Chondrocyte (in vitro differentiated cells): ENCODE data around the gene ZNF483. TPM values are rescaled to one million over a fixed set of nuclear protein-coding genes. Genes with fewer than 3 reads are reported as not detected.

ENCODE experiments used
- DNase-seq: peaks from one replicate; pipeline ENCODE4 v3.0.0; 2021; ENCODE audit warnings: mixed read lengths, low spot score
- H3K27ac Mint-ChIP-seq: one replicate; pipeline ENCODE4 v1.8.0; 2021; ENCODE audit warnings: mild to moderate bottlenecking, moderate library complexity, mixed read lengths; ENCODE audit not compliant: unreplicated experiment
- H3K27me3 Mint-ChIP-seq: 2 replicates; pipeline ENCODE4 v1.8.0; 2021; ENCODE audit warnings: low read depth, mixed read lengths
- H3K36me3 Mint-ChIP-seq: 2 replicates; pipeline ENCODE4 v1.8.0; 2021; ENCODE audit warnings: low read depth, mixed read lengths
- H3K4me1 Mint-ChIP-seq: 2 replicates; pipeline ENCODE4 v1.8.0; 2021; ENCODE audit warnings: low read depth, mild to moderate bottlenecking, mixed read lengths
- H3K4me3 Mint-ChIP-seq: one replicate; pipeline ENCODE4 v1.8.0; 2021; ENCODE audit warnings: mild to moderate bottlenecking, moderate library complexity, mixed read lengths; ENCODE audit not compliant: unreplicated experiment
- H3K9me3 Mint-ChIP-seq: 2 replicates; pipeline ENCODE4 v1.8.0; 2021; ENCODE audit warnings: low read depth, mixed read lengths
- total RNA-seq: library from RNA; stranded (reverse); gene quantifications from 3 replicates; pipeline ENCODE4 v1.2.1, GENCODE V29; 2021
- TF ChIP-seq, protein P1 (sequence below): fragments of 200-600 bp; sonication (generic); IDR thresholded peaks from 2 replicates; pipeline ENCODE4 v1.5.0; 2021; ENCODE audit warnings: antibody characterized with exemption, mild to moderate bottlenecking, moderate library complexity

The ZNF483 gene
- total RNA-seq, 1 donor from 2014 or later: 2.4 TPM

DNA sequence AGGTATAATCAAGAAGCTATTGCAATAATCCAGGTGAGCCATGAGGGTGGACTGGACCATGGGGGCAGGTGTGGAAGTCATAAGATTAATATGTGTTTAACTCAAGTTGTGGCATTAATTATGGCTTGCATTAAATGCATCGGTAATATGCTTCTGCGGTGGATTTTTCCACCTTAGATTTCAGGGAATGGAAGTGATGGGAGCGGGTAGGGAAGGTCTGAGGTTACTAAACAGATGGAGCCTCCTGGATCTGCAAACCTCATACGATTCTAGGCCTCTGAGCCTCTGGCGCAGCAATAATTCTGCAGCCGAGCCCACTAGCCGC lies 286 bp upstream of the ZNF483 start:
- H3K27ac Mint-ChIP-seq: no peak overlapping the region
- H3K9me3 Mint-ChIP-seq: no peaks in the 10 kb centered on the region
- DNase-seq: no peak
- H3K27me3 Mint-ChIP-seq: peaks cover 4% of the 10 kb centered on the region
- H3K4me1 Mint-ChIP-seq: peaks cover 11% of the 10 kb centered on the region
- H3K4me3 Mint-ChIP-seq: peak overlapping the region; percentile 86
- TF ChIP-seq, protein P1, sequence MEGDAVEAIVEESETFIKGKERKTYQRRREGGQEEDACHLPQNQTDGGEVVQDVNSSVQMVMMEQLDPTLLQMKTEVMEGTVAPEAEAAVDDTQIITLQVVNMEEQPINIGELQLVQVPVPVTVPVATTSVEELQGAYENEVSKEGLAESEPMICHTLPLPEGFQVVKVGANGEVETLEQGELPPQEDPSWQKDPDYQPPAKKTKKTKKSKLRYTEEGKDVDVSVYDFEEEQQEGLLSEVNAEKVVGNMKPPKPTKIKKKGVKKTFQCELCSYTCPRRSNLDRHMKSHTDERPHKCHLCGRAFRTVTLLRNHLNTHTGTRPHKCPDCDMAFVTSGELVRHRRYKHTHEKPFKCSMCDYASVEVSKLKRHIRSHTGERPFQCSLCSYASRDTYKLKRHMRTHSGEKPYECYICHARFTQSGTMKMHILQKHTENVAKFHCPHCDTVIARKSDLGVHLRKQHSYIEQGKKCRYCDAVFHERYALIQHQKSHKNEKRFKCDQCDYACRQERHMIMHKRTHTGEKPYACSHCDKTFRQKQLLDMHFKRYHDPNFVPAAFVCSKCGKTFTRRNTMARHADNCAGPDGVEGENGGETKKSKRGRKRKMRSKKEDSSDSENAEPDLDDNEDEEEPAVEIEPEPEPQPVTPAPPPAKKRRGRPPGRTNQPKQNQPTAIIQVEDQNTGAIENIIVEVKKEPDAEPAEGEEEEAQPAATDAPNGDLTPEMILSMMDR: no peak
- no peaks in the 10 kb centered on the region for H3K36me3 Mint-ChIP-seq

DNA sequence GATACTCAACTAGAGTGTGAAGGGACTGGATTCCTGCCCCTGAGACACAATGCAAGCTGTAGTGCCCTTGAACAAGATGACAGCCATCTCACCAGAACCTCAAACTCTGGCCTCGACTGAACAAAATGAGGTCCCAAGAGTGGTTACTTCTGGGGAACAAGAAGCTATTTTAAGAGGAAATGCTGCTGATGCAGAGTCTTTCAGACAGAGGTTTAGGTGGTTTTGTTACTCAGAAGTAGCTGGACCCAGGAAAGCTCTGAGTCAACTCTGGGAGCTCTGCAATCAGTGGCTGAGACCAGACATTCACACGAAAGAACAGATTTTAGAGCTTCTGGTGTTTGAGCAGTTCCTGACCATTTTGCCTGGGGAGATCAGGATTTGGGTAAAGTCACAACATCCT lies 2.4 kb downstream of the ZNF483 start:
- Mint-ChIP-seq H3K27ac (no peak overlapping the region), H3K9me3 (no peaks in the 10 kb centered on the region)
- no peak for DNase-seq

DNA sequence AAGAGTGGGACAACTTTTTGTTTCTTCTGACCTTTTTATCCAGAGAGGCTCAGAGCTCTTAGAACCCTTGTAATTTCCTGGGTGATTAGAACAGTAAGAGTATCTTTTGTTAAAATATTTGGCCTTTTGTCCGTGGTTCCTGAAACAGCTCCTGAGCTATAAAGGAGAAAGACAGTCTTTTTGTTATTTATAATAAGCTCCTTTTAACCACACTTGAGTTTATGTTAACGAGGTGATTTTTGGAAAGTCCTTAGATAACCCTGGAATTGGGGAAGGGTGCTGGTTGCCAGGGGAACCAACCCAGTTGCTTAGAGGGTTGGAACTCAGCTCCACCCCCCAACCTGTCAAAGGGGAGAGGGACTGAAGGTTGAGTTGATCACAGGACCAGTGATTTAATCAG lies 4.8 kb downstream of the ZNF483 start:
- TF ChIP-seq, protein P1: no peak
- no peaks in the 10 kb centered on the region for H3K27me3 Mint-ChIP-seq
- peaks cover 16% of the 10 kb centered on the region for H3K9me3 Mint-ChIP-seq
- H3K36me3 Mint-ChIP-seq: peaks cover 8% of the 10 kb centered on the region
- DNase-seq: no peak
- H3K4me1 Mint-ChIP-seq: peaks cover 11% of the 10 kb centered on the region
- H3K4me3 Mint-ChIP-seq: no peak overlapping the region
- no peak overlapping the region for H3K27ac Mint-ChIP-seq

More for the DNA sequence above, 2.4 kb downstream of the ZNF483 start:
- H3K36me3 Mint-ChIP-seq: peaks cover 2% of the 10 kb centered on the region
- TF ChIP-seq, protein P1: no peak
- peaks cover 11% of the 10 kb centered on the region for H3K4me1 Mint-ChIP-seq
- H3K27me3 Mint-ChIP-seq: no peaks in the 10 kb centered on the region
- no peak overlapping the region for H3K4me3 Mint-ChIP-seq

DNA sequence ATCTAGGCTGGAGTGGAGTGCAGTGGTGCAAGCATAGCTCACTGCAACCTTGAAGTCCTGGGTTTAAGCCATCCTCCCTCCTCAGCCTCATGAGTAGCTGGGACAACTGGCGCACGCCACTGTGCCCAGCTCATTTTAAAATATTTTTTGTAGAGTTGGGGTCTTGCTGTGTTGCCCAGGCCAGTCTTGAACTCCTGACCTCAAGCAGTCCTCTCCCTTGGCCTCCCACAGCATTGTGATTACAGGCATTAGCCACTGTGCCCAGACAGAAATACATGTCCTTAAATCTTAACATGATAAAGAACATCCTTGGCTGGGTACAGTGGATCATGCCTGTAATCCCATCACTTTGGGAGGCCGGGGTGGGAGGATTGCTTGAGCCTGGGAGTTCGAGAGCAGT lies 6.7 kb downstream of the ZNF483 start:
- Mint-ChIP-seq H3K27ac (no peak overlapping the region), H3K4me3 (no peak overlapping the region), H3K36me3 (peaks cover 14% of the 10 kb centered on the region), H3K4me1 (no peaks in the 10 kb centered on the region), H3K27me3 (no peaks in the 10 kb centered on the region), H3K9me3 (peaks cover 23% of the 10 kb centered on the region)
- TF ChIP-seq, protein P1: no peak
- no peak for DNase-seq

DNA sequence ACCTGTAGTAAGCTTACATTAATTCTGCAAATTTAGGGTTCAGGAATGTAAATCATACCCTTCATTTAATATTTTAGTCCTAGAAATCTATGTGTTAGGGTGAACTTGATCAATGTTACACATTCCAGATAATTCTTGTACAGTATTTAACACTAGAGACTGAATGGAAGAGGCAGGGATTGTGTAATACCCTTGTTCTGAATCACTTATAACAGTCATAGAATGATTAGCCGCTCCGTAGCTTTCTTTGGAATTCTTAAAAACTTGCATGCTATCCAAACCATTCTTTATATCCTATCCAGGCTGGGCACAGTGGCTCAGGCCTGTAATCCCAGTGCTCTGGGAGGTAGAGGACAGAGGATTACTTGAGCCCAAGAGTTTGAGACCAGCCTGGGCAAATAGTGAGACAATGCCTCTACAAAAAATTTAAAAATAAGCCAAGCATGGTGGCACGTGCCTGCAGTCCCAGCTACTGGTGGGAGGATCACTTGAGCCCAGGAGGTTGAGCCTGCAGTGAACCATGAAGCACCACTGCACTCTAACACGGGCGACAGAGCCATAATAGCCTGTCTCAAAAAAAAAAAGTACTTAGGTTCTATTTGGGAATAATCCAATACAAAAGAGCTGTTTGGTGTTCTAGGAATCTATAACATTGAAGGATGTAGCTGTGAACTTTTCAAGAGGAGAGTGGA lies 8.3 kb downstream of the ZNF483 start:
- H3K27me3 Mint-ChIP-seq: no peaks in the 10 kb centered on the region
- no peak overlapping the region for H3K4me3 Mint-ChIP-seq
- DNase-seq: no peak

More for the DNA sequence above, 8.3 kb downstream of the ZNF483 start:
- TF ChIP-seq, protein P1: no peak
- H3K36me3 Mint-ChIP-seq: peaks cover 16% of the 10 kb centered on the region
- peaks cover 29% of the 10 kb centered on the region for H3K9me3 Mint-ChIP-seq
- no peaks in the 10 kb centered on the region for H3K4me1 Mint-ChIP-seq
- H3K27ac Mint-ChIP-seq: no peak overlapping the region
